HFFc6 (cell line): ENCODE measurements around the gene RAD21L1. TPM values are rescaled to one million over a fixed set of nuclear protein-coding genes. Genes with fewer than 3 reads are reported as not detected.

ENCODE experiments used
- DNase-seq: peaks from one replicate; pipeline ENCODE4 v3.0.0-alpha.2; 2018
- H3K27ac Mint-ChIP-seq: 2 replicates; pipeline ENCODE4 v1.8.0; 2020; ENCODE audit warnings: mild to moderate bottlenecking, mixed read lengths
- H3K27me3 Mint-ChIP-seq: 2 replicates; pipeline ENCODE4 v1.8.0; 2021; ENCODE audit warnings: mild to moderate bottlenecking, moderate library complexity, mixed read lengths; ENCODE audit not compliant: insufficient read depth
- H3K36me3 Mint-ChIP-seq: 2 replicates; pipeline ENCODE4 v1.8.0; 2021; ENCODE audit warnings: low read depth, mixed read lengths
- H3K4me1 Mint-ChIP-seq: 2 replicates; pipeline ENCODE4 v1.8.0; 2020; ENCODE audit warnings: low read depth, mixed read lengths
- H3K4me3 Mint-ChIP-seq: 2 replicates; pipeline ENCODE4 v1.8.0; 2020; ENCODE audit warnings: mild to moderate bottlenecking, moderate library complexity, mixed read lengths
- H3K9me3 Mint-ChIP-seq: 2 replicates; pipeline ENCODE4 v1.8.0; 2020; ENCODE audit warnings: mild to moderate bottlenecking, mixed read lengths
- CTCF ChIP-seq: fragments of 200-600 bp; sonication (generic); IDR thresholded peaks from 2 replicates; pipeline ENCODE4 v1.5.0; 2021; ENCODE audit warnings: antibody characterized with exemption, mild to moderate bottlenecking
- total RNA-seq, 6 experiments: library from RNA; stranded (reverse); fragmentation: NEBNext Ultra II Directional; extraction: Animal tissue kit (Norgen Biotek cat#: 25700); gene quantifications; 2 replicates in 1 of 6; 3 replicates in 5 of 6; pipeline ENCODE4 v1.2.3, GENCODE V29; 2021

Gene RAD21L1
- total RNA-seq, 6 experiments from 2014 or later, result 0.35 to 0.89 (median 0.56) TPM

DNA sequence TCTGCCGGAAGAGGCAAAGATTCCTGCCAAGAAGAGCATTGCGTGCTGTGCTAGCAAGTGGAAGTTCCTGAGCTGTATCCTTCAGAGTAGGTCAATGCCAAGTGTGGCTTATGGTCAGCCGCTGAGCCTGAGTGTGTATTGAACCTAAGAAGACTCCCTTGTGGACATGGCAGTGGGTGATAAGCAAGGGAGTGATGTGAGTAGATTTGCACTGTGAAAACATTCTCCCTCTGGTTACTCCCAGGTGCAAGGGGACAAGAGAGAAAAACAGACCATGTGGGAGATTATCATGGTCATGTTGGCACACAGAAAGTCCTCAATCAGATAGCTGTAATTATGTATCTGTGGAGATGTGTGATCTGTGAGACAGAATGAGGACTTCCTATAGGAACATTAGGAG, 35.0 kb upstream of the RAD21L1 start:
- Mint-ChIP-seq H3K36me3 (no peaks in the 10 kb centered on the region), H3K9me3 (no peaks in the 10 kb centered on the region), H3K4me1 (no peaks in the 10 kb centered on the region), H3K4me3 (no peak overlapping the region), H3K27ac (no peak overlapping the region), H3K27me3 (peaks cover 30% of the 10 kb centered on the region)
- TF ChIP-seq CTCF, result no peak
- DNase-seq, result no peak

DNA sequence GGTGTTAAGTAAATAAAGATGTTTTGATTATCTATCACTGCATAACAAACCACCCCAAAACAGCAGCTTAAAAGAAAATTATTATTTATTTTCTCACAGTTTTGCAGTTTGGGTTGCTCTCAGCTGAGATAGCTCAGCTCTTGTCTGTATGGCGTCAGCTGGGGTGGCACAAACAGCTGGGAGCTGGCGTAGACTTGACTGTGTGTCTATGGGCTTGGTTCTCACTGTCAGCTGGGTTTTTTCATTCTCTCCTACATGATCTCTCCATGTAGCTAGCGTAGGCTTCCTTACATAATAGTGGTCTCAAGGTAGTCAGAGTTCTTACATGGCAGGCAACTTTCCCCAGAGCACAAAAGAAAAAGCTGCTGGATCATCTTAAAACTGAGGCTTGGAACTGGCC, 34.5 kb upstream of the RAD21L1 start:
- no peak overlapping the region for H3K27ac Mint-ChIP-seq
- H3K27me3 Mint-ChIP-seq, result peaks cover 28% of the 10 kb centered on the region
- TF ChIP-seq CTCF, result no peak
- H3K36me3 Mint-ChIP-seq, result no peaks in the 10 kb centered on the region
- no peak for DNase-seq
- no peaks in the 10 kb centered on the region for H3K4me1 Mint-ChIP-seq
- H3K4me3 Mint-ChIP-seq, result no peak overlapping the region
- no peaks in the 10 kb centered on the region for H3K9me3 Mint-ChIP-seq

DNA sequence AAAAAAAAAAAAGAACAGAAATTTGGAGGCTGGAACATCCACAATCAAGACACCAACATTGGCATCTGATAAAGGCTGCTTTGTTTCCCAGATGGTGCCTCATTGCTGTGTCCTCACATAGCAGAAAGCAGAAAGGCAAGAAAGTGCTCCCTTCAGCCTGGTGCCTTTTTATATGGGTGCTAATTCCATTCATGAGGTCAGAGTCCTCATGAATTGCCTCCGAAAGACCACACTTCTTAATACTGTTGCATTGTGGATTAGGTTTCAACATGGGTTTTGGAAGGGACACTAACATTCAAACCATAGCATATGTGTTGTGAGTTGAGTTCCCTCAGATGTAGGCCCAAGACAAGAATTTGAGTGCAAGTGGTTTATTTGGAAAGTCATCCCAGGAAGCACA, 30.6 kb upstream of the RAD21L1 start:
- no peaks in the 10 kb centered on the region for H3K9me3 Mint-ChIP-seq
- H3K4me3 Mint-ChIP-seq, result no peak overlapping the region
- TF ChIP-seq CTCF, result no peak
- no peaks in the 10 kb centered on the region for H3K36me3 Mint-ChIP-seq
- DNase-seq, result no peak
- H3K4me1 Mint-ChIP-seq, result peaks cover 6% of the 10 kb centered on the region; the same call in 1 of the 2 replicates
- H3K27ac Mint-ChIP-seq, result no peak overlapping the region
- H3K27me3 Mint-ChIP-seq, result peaks cover 26% of the 10 kb centered on the region

DNA sequence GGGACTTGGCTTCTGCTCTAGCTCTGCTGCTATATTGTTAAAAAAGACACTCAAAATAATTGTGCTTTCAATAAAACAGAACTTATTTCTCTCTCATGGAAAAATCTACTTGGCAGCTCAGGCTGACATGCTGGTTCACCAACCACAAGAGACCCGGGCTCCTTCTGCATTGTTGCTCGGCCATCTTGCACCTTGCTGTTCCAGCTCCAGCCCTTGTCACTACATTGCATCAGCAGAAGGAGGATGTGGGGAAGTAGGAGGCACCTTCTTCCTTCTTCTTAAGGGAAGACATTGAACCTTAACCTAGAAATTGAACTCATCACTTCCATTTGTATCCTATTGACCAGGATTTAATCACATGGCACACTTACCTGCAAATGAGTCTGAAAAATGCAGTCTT, 29.2 kb upstream of the RAD21L1 start:
- TF ChIP-seq CTCF, result no peak
- Mint-ChIP-seq H3K27ac (no peak overlapping the region), H3K9me3 (no peaks in the 10 kb centered on the region), H3K4me1 (peaks cover 9% of the 10 kb centered on the region; the same call in 1 of the 2 replicates), H3K36me3 (no peaks in the 10 kb centered on the region), H3K27me3 (peaks cover 22% of the 10 kb centered on the region), H3K4me3 (no peak overlapping the region)
- DNase-seq, result no peak

DNA sequence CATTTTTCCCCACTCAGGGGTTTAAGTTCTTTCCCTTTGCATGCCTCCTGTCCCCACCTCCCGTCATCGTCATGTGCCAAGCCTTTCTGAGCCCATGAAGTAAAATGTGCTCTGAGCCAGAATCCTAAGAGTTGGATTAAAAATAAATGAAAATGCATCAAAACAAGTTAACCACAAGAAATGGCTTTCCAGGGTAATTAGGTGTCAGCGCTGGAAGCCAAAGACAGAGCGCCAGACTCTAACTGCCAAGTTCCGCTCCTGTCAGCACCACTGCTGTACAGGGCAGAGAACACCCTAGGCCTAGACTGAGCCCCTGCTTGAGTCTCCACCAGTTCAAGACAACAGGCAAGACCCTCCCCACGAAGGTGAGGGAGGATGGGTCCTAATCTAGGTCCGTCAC, 28.0 kb upstream of the RAD21L1 start:
- H3K27ac Mint-ChIP-seq, result no peak overlapping the region
- H3K36me3 Mint-ChIP-seq, result no peaks in the 10 kb centered on the region
- TF ChIP-seq CTCF, result no peak
- no peak for DNase-seq
- no peak overlapping the region for H3K4me3 Mint-ChIP-seq
- H3K9me3 Mint-ChIP-seq, result no peaks in the 10 kb centered on the region
- H3K4me1 Mint-ChIP-seq, result peaks cover 9% of the 10 kb centered on the region; the same call in 1 of the 2 replicates
- H3K27me3 Mint-ChIP-seq, result peaks cover 17% of the 10 kb centered on the region

DNA sequence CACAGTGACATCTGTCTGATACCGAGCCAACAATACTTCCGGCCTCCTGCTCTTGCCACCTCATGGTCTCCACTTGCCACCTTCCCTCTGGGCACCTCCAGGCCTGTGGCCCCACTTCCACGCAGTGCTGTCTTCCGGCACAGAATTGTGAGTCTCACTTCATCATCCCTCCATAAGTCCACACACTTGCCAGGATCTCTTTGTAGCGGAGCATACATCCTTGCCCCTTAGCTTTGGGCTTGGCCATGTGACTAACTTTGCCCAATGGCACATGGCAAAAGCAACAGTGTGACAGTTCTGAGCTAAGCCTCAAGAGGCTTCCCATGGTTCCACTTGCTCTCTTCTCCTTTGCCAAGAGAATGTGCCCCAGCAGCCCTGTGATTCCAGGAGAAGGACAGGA, 27.1 kb upstream of the RAD21L1 start:
- no peaks in the 10 kb centered on the region for H3K36me3 Mint-ChIP-seq
- no peak overlapping the region for H3K27ac Mint-ChIP-seq
- peaks cover 16% of the 10 kb centered on the region for H3K27me3 Mint-ChIP-seq
- H3K4me1 Mint-ChIP-seq, result peaks cover 9% of the 10 kb centered on the region; the same call in 1 of the 2 replicates
- no peak for DNase-seq
- no peak for TF ChIP-seq CTCF
- H3K9me3 Mint-ChIP-seq, result no peaks in the 10 kb centered on the region
- no peak overlapping the region for H3K4me3 Mint-ChIP-seq
